Left ventricle myocardium superior (tissue), 1 donor: ENCODE results near the gene ZBTB7C. TPM values are rescaled to one million over a fixed set of nuclear protein-coding genes. Genes with fewer than 3 reads are reported as not detected.
"Not testable (repeated sequence)": the region's sequence is repeated elsewhere in the genome, so short reads cannot be mapped to it uniquely, and the experiment has no call there.

ENCODE experiments used
- ATAC-seq: fragments of 200-7000 bp; cut with Tn5 transposase; one replicate; pipeline ENCODE4 v1.9.1; 2020; ENCODE audit warnings: mild to moderate bottlenecking, moderate library complexity
- DNase-seq: peaks from one replicate; pipeline ENCODE4 v3.0.0-alpha.2; 2020
- intact Hi-C: fragments of 100-400 bp; cut with micrococcal nuclease; formaldehyde crosslinking; loops from one replicate; pipeline ENCODE4 v1.11.0; 2022
- long read RNA-seq: library from polyadenylated mRNA; unstranded; transcript quantifications from one replicate; pipeline ENCODE4 v2.0.0, GENCODE V29; 2021
- total RNA-seq: library from RNA; stranded (reverse); fragmentation: NEBNext Ultra II Directional; extraction: Animal tissue kit (Norgen Biotek cat#: 25700); gene quantifications from one replicate; pipeline ENCODE4 v1.2.1, GENCODE V29; 2021
- donor health status: DM: no; HTN: yes; CAD: no; lungs with severe emphysema.

The ZBTB7C gene
- 2.1 TPM for total RNA-seq
- long read RNA-seq, partial matches to known transcripts: 1 of 2 reads
- long read RNA-seq, other reads (novel, unspliced or antisense): 1 of 2 reads

DNA sequence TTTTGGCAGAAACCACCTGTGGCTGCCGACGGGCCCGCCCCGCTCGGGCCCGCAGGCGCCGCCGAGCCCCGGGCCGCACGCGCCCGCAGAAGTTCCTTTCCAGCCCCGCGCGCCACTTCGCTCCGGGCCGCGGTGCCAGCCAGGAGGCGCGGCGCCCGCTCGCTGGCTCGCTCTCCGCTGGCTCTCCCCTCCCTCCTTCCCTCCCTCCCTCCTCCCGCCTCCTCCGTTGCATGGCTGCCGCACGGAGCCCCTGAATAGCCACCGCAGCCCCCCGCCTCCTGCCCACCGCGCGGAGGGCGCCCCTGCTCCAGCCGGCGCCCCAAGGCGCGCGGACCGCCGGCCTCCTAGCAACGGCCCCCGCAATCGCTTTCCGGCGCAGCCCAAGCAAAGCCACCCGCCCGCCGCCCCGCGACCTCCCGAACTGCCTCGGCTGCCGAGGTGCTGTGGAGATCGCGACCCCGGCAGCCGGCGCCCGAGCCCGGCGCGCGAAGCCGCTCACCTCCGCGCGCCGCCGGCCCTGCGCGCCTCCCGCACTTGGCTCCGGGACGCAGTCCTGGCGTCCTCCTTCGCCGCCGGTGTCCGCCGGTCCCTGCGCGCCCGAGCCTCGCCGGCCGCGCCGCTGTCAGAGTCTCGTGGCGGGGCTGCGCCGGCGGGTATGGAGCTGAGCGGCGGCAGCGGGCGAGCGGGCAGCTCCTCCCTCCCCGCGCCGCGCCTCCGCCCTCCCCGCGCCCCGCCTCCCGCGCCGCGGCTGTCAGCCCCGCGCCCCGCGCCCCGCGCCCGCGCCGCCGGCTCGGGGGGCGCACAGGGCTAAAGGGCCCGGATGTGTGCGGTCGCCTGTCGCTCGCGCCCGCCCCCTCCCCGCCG lies at the start of gene ZBTB7C:
TSS of gene ZBTB7C (minus strand) at position 657 of the 864 bp plus-strand sequence.
- intact Hi-C loops: no loop called here
- ATAC-seq (peak; percentile 41), DNase-seq (peak; percentile 75)

DNA sequence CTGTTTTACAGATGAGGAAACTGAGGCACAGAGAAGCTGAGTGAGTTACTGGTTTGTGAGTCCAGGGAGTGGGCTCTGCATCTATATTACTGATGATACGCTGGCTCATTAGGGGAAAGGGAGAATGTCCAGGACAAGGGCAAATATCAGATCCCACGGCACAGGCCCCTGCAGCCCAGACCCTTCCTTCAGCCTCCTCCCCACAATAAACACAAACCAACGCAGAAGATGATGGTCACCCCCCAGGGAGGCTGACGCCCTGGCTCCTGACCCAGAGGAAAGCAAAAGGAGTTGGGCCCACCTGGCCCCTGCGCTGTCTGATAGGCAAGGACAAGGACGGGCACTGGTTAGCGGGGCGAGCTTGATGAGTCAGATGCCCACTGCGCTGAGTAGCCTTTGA lies 47.7 kb upstream of the ZBTB7C start:
- intact Hi-C loops: no loop called here
- ATAC-seq (no peak), DNase-seq (no peak)

DNA sequence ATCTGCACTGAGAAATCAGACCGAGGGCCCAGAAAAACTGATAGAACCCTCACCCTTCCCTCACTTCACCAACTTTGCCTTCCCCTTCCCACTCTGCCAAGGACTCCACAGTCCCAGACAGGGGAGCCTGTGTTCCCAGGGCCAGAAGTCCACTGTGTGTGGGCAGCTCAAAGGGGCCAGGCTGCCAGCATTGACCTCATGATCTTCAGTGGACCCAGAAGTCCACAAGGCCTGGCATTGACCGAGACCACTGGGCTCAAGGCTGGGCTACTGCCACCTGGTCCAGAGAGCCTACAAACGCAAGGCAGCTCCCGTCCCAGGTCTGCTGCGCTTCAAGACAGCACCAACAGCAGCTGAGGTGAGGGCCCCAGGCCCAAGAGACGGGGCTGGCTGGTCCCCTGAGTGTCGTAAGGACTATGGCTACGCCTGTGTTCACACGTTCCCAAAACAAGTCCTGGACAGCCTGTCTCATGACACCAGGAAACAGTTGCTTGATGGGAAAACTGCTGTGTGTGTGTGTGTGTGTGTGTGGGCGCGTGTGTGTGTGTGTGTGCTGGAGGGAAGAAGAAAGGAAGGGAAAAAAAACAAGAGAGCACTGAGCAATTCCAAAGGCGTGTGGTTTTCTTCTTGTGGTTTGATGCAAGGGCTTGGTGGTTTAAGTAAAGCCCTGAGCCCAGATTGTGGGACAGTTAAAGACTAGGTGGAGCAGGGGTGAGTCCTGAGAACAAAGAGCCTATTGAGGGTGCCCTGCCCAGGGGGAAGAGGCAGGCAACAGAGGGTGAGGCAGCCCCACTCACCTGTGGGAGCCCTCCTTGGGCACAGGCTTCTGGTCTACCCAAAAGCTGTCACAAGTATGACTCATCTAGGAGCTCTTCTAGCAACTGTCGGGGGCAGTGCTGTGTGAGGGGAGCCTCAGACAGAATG lies 46.6 kb upstream of the ZBTB7C start:
- DNase-seq: no peak
- ATAC-seq: no peak
- intact Hi-C loops: no loop called here

DNA sequence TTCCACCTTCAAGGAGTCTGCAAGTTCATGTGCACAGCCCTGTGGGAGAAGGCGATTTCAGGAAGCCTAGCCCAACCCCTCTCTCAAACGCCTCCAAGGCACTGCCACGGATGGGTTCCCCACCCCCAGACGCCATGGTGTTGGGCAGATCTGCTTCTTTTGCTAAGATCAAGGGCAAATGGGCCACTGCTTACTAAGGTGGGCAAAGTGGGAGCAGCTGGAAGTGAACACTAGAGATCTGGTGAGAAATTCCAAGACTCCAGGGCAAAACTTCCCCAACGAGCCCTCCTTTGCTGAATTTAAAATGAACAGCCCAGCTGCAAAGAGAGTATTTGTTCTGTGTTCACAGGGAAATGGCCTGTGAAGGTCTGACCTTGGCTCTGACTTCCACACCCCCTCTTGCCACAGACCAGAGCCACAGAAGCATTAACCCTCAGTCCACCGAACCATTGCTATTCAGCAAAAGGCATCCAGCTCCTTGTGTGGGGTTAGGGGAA lies 45.1 kb upstream of the ZBTB7C start:
- ATAC-seq (no peak), DNase-seq (no peak)
- intact Hi-C loops: no loop called here

DNA sequence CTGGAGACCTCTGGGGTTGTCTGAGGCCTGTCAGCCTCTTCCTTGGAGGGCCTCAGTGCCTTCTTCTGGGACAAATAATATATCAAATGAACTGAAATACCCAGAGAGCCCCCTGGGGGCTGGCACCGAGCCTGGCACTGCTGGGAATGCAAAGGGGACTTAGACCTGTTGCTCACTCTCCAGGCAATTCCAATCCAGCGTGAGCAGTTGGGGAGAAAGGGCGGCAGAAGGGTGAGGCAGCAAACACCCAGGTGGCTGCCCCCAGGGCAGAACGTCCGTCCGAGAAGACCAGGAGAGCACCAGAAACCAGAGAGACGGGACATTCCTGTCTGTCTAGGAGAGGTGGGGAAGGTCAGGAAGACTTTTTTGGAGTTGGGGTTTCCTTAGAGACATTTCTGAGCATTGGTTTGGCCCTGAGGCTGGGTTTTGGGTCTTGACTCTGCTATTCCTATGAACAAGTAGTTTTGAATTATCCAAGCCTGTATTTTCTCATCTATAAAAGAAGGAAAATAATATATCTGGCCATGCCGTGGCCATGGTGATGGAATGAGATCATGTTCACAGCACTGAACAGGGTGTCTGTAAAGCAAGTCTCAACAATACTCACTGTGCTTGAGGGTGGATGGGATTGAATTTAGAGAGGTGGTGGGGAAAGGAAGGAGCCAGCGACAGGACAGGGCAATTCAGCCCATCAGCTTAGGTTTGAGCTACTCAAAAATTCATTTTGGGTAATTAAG lies 44.3 kb upstream of the ZBTB7C start:
- no peak for ATAC-seq
- intact Hi-C loops: no loop called here
- DNase-seq: no peak

DNA sequence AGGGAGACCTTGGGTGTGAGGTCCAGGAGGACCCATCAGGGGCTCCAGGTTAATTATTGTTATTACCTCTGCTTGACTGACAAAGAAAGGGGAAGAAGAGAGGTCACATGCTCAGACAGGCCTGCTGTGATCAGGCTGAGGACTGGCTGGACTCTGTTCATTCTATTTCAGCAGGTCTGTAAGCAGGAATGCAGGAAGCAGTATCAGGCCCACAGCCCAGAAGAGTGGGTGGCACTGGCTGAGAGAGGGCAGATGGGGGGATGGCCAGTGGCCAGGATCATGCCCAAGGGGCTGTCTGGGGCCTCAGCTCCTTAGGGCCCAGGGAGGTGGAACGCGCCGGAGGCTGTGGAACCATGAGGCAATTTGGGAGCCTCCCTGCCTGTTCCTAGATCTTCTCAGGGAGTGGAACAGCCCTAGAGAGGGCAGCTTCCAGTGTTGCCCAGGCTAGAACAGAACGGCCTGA lies 43.7 kb upstream of the ZBTB7C start:
- ATAC-seq: peak; percentile 74
- intact Hi-C loops: no loop called here
- DNase-seq: no peak

DNA sequence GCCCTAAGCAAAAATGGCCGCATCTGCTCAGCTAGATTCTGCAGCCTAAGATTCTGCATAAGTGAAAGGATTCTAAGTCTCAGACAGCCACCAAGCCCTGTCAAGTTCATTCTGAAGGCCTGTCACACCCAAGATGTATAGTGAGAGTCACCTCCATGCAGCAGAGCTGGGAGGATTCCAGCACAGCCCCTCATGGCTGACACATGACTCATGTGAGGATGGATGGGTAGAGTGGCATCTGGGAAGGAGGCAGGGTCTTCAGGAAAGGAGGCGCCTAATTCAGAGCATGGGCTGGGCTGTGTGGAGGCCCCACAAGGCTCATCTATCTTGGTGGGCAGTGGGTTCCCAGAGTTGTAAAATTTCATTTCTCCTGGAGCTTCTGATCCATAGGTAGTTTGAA lies 41.5 kb upstream of the ZBTB7C start:
- intact Hi-C loops: no loop called here
- no peak for DNase-seq
- no peak for ATAC-seq

DNA sequence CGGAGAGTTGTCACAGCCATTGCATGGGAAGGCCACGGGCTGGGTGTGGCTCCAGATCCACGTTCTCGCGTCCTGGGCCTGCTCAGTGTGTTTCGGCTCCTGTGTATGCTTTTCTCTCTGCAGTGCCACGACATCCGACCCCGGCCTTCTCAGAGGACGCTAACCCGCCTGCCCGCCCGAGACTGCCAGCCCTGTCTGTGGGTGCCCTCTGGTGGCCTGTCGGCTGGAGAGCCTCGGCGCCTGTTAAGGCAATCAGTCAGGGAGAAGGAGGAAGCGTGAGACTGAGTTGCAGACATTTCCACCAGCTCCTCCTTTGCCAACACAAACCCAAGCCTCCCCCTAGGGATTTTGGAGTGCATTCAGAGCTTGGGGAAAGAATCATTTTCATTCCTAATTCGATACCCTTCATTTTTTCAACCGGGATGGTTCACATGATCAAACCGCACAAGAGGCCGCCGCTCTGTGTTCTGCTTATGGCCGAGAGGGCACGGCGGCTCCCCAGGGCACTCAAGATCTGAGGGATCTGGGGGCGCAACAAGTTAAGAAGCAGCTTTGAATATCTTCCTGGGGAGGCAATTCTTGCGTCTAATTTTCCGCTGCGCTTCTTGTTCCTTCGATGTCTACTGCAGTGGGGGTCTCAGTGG lies 37.5 kb upstream of the ZBTB7C start:
- peak; percentile 90 for DNase-seq
- ATAC-seq: peak; percentile 96
- intact Hi-C loops: loop anchor here (5.0 kb wide), 1 partner anchor 414 kb away; no protein-coding TSS in a partner anchor

DNA sequence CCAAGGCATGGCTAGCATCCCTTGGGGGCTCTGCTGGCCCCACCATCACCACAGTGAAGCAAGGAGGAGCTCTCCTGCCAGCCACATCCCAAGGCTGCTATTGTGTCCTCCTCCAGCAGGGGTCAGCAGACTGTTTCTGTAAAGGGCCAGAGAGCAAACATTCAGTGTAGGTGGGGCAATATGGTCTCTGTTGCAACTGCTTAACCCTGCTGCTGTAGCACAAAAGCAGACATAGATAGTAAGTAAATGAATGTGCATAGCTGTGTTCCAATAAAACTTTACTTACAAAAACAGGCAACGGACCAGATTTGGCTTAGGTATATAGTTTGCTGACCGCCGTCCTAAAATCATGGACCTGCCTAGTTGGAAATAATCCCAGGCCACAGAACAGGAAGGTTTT lies 36.4 kb upstream of the ZBTB7C start:
- DNase-seq (peak; percentile 67), ATAC-seq (peak; percentile 77)
- intact Hi-C loops: loop anchor here (5.0 kb wide), 1 partner anchor 413 kb away; no protein-coding TSS in a partner anchor

DNA sequence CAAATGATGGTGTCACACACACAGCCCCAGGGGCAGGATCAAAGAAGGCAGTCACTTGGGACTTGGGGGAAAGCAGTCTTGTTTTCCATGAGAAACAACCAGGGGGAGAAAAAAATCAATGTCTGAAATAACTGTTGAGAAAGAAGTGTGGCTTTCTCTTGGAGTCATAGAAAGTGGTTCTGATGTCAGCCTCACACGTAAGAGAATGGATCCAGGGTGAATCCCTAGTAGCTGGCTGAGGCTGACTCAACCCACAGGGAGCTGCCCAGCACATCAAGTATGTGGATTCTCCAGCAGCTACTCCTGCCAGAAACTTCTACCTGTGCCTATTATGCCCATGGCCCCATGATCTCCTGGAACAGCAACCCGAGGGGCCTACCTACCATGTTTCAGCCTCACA lies 33.6 kb upstream of the ZBTB7C start:
- DNase-seq (no peak), ATAC-seq (no peak)
- intact Hi-C loops: no loop called here

DNA sequence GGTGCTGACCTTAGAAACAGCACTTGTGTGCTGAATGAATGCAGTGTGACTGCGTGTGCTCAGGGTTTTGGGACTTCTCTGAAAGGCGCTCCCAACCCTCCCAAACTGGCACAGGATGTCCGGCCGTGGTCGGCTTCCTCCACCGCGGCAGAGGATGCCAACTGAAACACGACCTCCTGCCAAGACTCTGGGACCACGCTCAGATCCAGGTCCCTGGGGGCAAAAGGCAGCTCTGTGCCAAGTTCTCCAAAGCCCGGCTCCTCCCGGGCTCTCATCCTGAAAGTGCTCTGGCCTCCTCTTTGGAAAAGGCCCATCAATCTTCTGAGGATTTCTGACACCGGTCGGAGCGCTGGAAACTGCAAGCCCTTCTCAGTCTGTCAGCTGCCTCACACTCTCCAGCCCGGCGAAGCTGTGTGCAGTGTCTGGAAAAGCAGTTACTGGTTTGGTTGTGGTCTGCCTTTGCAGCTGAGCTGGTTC lies 32.3 kb upstream of the ZBTB7C start:
- DNase-seq: peak; percentile 55
- ATAC-seq: peak; percentile 66
- intact Hi-C loops: no loop called here

DNA sequence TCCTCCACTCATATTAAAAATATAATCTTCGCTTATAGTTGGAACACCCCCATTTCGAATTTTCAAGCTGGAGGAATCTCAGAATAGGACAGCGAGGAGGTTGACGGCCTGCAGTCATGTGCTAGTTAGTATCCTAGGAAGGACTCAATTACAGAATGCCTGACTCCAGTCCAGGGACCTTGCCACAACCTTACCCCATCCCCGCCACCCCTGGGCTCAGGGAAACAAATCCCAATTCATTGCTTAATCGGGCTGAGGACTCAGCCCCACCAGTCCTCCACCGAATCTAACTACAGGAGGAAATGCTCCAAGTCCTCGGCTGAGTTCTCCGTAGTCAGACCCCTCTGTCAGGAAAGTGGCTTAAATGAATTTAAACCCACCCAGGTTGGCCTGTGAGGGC lies 31.7 kb upstream of the ZBTB7C start:
- DNase-seq: no peak
- ATAC-seq: peak; percentile 46
- intact Hi-C loops: no loop called here

DNA sequence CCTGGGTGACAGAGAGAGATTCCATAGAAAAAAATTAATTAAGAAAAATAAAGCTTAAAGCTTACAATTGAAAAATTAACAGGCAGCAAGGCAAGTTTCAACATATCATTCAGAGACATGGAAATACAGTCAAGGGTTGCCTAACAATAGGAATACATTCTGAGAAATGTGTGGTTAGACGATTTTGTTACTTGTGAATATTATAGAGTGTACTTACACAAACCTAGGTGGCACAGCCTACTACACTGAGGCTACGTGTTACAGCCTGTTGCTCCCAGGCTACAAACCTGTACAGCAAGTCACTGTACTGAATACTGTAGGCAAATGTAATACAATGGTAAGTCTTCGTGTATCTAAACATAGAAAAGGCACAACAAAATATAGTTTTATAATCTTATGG lies 27.7 kb upstream of the ZBTB7C start:
- intact Hi-C loops: no loop called here
- DNase-seq (no peak), ATAC-seq (no peak)

DNA sequence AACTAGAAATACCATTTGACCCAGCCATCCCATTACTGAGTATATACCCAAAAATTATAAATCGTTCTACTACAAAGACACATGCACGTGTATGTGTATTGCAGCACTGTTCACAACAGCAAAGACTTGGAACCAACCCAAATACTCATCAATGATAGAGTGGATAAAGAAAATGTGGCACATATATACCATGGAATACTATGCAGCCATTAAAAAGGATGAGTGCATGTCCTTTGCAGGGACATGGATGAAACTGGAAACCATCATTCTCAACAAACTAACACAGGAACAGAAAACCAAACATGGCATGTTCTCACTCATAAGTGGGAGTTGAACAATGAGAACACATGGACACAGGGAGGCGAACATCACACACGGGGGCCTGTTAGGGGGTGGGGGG lies 25.2 kb upstream of the ZBTB7C start:
- DNase-seq, intact Hi-C loops, ATAC-seq: not testable (repeated sequence)

DNA sequence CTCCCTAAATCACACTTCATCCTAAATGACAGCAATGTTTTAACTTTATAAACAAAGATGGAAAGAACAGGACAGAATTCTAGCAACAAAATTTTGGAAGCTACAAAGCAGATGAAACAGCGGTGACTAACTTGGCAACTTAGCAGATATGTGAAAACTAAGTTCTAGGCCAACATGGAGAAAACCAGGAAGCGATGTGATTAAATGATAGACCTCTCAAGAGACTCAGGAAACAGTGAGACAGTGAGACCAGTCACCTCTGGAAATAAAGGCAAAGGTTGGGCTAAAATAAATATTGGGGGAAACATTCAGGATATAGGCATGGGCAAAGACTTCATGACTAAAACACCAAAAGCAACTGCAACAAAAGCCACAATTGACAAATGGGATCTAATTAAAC lies 24.4 kb upstream of the ZBTB7C start:
- DNase-seq (no peak), ATAC-seq (no peak)
- intact Hi-C loops: no loop called here

DNA sequence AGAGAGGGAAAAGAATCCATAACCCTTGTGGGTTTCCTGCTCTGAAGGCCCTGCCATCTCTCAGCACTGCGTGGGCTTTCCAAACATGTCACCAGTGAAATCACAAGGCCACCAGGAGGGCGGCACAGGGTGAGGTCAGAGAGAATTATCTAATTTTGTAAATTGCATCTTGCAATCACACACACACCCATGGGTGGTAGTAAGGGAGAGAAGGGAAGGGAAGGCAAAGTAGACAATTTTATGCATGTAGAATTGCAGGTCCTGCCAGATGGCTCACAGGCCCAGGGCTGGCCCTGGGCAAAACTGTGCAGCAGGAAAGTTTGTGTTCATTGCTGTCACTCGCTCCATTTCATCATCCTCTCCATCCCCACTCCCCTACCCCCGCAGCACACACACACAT lies 21.0 kb upstream of the ZBTB7C start:
- no peak for DNase-seq
- intact Hi-C loops: no loop called here
- no peak for ATAC-seq

DNA sequence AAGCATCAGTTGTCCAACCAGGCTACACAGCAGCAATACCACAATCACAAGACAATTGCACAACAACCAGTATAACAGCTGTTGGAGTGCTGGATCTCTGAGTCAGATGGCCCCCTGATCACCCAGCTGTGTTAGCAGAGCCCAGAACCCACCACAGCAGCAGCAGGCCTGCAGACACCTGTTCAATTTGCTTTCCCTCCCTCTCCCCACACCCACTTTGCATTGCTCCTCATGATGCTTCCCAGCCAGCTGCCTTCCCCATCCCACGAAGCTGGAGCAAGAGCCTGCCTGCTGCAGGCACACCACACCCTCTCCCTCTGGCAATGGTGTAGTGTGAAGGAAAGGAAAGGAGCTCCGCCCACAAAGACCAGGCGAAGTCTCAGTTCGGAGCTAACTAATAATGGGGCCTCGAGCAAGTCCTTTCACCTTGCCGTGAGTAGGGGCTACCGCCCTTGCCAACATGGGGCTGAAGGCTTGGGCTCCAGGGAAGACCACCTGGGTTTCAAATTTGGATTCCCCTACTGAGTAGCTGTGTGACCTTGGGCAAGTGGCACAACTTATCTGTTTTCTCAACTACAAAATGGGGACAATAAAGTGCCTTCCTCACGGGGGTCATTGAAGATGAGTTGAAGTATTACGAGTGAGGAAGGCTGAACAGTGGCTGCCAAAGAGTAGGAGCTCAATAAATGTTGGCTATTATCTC lies 19.4 kb upstream of the ZBTB7C start:
- intact Hi-C loops: no loop called here
- DNase-seq: no peak
- peak; percentile 56 for ATAC-seq

DNA sequence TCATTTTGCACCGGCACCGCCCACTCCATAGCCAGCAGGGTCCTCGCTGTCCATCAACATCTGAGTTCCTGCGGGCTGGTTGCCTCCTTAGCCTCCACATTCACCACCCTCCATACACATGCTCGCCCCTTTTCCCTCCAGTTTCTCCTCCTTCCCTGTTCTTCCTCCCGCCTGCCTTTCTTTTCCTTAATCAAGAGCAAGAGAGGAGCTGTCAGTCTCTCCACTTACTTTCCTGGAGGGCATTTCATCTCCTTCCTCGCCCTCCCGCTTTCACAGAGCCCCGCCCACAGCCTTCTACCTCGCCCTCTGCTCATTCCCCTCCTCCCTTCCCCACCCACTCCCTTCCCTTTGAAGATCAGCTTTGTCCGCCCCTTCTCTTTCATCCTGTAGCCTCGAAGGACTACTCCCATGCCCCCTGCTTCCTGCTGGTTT lies 13.8 kb upstream of the ZBTB7C start:
- intact Hi-C loops: no loop called here
- DNase-seq: no peak
- no peak for ATAC-seq
